ENCODE results near the gene PTPRG.

- TF ChIP-seq CTCF (IDR thresholded peaks at IDR 0.05; ENCODE audit: extremely low read depth in 1 of 2, insufficient read depth in 1 of 2, low read depth in 1 of 2, low read length in 2 of 2) (no peak), POLR2A (IDR thresholded peaks at IDR 0.05; ENCODE audit: low read depth, low read length) (no peak), EZH2 (IDR thresholded peaks at IDR 0.05; ENCODE audit: borderline replicate concordance, low read depth, low read length, severe bottlenecking) (no peak), POLR2AphosphoS5 (IDR thresholded peaks at IDR 0.05; ENCODE audit: insufficient read depth, low read depth, low read length) (no peak), MAX (IDR thresholded peaks at IDR 0.05; ENCODE audit: insufficient read depth, insufficient read length) (no peak), JUN (IDR thresholded peaks at IDR 0.05; ENCODE audit: borderline replicate concordance, insufficient read depth, insufficient read length, low read depth) (no peak), FOS (IDR thresholded peaks at IDR 0.05; ENCODE audit: borderline replicate concordance, insufficient read depth, low read length) (no peak)
Observed at GRCh38 chr3:62211675-62212429, 650.5 kb downstream of the PTPRG start.
